ENCODE results near the gene NUCB2. TPM values are rescaled to one million over a fixed set of nuclear protein-coding genes. Genes with fewer than 3 reads are reported as not detected.
A peak's percentile ranks its signal among the peaks of the same experiment; 100 is the strongest.

Gene NUCB2
- total and polyA plus RNA-seq, 10 of the 15 experiments (the other 5 are each of a cell fraction or from before 2014, with no cell fraction given), result 16.0 to 74.1 (median 52.1) TPM

- TF ChIP-seq, protein P1, sequence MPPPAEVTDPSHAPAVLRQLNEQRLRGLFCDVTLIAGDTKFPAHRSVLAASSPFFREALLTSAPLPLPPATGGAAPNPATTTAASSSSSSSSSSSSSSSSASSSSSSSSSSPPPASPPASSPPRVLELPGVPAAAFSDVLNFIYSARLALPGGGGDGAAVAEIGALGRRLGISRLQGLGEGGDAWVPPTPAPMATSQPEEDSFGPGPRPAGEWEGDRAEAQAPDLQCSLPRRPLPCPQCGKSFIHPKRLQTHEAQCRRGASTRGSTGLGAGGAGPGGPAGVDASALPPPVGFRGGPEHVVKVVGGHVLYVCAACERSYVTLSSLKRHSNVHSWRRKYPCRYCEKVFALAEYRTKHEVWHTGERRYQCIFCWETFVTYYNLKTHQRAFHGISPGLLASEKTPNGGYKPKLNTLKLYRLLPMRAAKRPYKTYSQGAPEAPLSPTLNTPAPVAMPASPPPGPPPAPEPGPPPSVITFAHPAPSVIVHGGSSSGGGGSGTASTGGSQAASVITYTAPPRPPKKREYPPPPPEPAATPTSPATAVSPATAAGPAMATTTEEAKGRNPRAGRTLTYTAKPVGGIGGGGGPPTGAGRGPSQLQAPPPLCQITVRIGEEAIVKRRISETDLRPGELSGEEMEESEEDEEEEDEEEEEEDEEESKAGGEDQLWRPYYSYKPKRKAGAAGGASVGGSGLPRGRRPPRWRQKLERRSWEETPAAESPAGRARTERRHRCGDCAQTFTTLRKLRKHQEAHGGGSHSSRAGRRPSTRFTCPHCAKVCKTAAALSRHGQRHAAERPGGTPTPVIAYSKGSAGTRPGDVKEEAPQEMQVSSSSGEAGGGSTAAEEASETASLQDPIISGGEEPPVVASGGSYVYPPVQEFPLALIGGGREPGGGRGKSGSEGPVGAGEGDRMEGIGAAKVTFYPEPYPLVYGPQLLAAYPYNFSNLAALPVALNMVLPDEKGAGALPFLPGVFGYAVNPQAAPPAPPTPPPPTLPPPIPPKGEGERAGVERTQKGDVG (CRISPR knock-in tag; IDR thresholded peaks at IDR 0.05), result no peak
- TF ChIP-seq PKNOX1 (IDR thresholded peaks at IDR 0.05) (peak; percentile 82), CREM (IDR thresholded peaks at IDR 0.05; ENCODE audit: low read depth) (peak; percentile 80), FOS (IDR thresholded peaks at IDR 0.05; ENCODE audit: borderline replicate concordance, extremely low read depth, insufficient read length) (no peak), MYB (IDR thresholded peaks at IDR 0.05; ENCODE audit: borderline replicate concordance, low read depth, low read length) (no peak), SMAD1 (IDR thresholded peaks at IDR 0.05; ENCODE audit: low read depth, partially characterized antibody) (no peak), ZNF24 (IDR thresholded peaks at IDR 0.05) (0 out of 2 replicates have a peak, but pooled peaks have one; percentile 50), RFX5 (IDR thresholded peaks at IDR 0.05; ENCODE audit: low read depth, low read length) (no peak), REST (IDR thresholded peaks at IDR 0.05; ENCODE audit: low read depth, low read length) (no peak), HCFC1 (IDR thresholded peaks at IDR 0.05; ENCODE audit: low read length) (no peak), BCL11A (IDR thresholded peaks at IDR 0.05; ENCODE audit: low read depth, low read length) (peak; percentile 96), GABPA (IDR thresholded peaks at IDR 0.05; ENCODE audit: low read depth) (peak; percentile 56; the same call in 1 of the 2 replicates), CHD4 (IDR thresholded peaks at IDR 0.05) (no peak), RCOR1 (conservative IDR thresholded peaks at IDR 0.05; ENCODE audit: low read depth, low read length) (no peak), ZBED1 (IDR thresholded peaks at IDR 0.05; ENCODE audit: borderline replicate concordance) (peak; percentile 89)
- TF ChIP-seq, protein P2, sequence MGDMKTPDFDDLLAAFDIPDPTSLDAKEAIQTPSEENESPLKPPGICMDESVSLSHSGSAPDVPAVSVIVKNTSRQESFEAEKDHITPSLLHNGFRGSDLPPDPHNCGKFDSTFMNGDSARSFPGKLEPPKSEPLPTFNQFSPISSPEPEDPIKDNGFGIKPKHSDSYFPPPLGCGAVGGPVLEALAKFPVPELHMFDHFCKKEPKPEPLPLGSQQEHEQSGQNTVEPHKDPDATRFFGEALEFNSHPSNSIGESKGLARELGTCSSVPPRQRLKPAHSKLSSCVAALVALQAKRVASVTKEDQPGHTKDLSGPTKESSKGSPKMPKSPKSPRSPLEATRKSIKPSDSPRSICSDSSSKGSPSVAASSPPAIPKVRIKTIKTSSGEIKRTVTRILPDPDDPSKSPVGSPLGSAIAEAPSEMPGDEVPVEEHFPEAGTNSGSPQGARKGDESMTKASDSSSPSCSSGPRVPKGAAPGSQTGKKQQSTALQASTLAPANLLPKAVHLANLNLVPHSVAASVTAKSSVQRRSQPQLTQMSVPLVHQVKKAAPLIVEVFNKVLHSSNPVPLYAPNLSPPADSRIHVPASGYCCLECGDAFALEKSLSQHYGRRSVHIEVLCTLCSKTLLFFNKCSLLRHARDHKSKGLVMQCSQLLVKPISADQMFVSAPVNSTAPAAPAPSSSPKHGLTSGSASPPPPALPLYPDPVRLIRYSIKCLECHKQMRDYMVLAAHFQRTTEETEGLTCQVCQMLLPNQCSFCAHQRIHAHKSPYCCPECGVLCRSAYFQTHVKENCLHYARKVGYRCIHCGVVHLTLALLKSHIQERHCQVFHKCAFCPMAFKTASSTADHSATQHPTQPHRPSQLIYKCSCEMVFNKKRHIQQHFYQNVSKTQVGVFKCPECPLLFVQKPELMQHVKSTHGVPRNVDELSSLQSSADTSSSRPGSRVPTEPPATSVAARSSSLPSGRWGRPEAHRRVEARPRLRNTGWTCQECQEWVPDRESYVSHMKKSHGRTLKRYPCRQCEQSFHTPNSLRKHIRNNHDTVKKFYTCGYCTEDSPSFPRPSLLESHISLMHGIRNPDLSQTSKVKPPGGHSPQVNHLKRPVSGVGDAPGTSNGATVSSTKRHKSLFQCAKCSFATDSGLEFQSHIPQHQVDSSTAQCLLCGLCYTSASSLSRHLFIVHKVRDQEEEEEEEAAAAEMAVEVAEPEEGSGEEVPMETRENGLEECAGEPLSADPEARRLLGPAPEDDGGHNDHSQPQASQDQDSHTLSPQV (IDR thresholded peaks at IDR 0.05), result no peak
These were observed 45.4 kb upstream of the NUCB2 start (continued) for GRCh38 chr11:17230867-17231851.

Measured in GM12878 (cell line).